HAP-1 (cell line): ENCODE results near the gene ZNF654.

Experiments used
- DNase-seq, 2 experiments: peaks; one replicate each; pipeline ENCODE4 v3.0.0-alpha.2; 2016 to 2020; ENCODE audit warnings: low spot score in 2 of 2
- H3K27me3 ChIP-seq: fragments of 250-450 bp; sonication (Bioruptor Pico); 2 replicates; pipeline ENCODE4 v1.5.1; 2020; ENCODE audit warnings: low read depth, mild to moderate bottlenecking, moderate library complexity
- H3K36me3 ChIP-seq: fragments of 250-450 bp; sonication (Bioruptor Pico); replicated peaks from 2 replicates; pipeline ENCODE4 v1.5.1; 2020; ENCODE audit warnings: mild to moderate bottlenecking
- H3K4me1 ChIP-seq: fragments of 250-450 bp; sonication (Bioruptor Pico); 2 replicates; pipeline ENCODE4 v1.5.1; 2020; ENCODE audit warnings: mild to moderate bottlenecking
- H3K4me3 ChIP-seq: fragments of 250-450 bp; sonication (Bioruptor Pico); 2 replicates; pipeline ENCODE4 v1.5.1; 2020; ENCODE audit warnings: mild to moderate bottlenecking, moderate library complexity
- H3K9me3 ChIP-seq: fragments of 250-450 bp; sonication (Bioruptor Pico); 2 replicates; pipeline ENCODE4 v1.5.1; 2020; ENCODE audit warnings: mild to moderate bottlenecking, moderate library complexity
- in situ Hi-C: fragments of 300-500 bp; cut with MboI; formaldehyde crosslinking; loops from 3 replicates; pipeline ENCODE4 v1.14.3; 2020; ENCODE audit warnings: low sequenced_read_pairs, inconsistent platforms, mixed read lengths

ZNF654 gene

DNA sequence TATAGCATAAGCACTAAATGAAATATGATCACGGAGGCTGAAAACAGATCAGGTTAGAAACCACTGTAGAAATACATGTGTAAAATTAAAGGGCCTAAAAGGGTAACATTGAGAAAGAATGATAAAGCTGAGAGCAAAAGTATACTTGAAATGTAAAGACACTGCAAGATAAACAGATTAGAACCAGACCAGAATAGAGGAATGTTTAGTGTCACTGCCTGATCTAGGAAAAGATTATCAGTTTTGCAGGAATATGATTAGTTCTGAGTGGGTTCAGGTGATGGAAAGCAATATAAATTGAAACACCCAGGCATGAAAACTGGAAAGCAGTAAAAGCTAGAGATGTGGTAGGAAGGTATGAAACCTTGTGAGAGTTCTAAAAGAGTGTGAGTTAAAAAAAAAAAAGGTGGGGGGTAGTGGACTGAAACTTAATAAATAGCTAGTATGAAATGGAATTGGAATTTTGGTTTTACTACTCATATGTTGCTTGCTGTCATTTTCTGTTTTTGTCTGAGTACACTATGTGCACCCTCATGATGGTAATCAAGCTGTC lies 74.7 kb downstream of the ZNF654 start:
- H3K27me3 ChIP-seq, result no peaks in the 10 kb centered on the region
- no peaks in the 10 kb centered on the region for H3K4me1 ChIP-seq
- H3K9me3 ChIP-seq, result no peaks in the 10 kb centered on the region
- H3K4me3 ChIP-seq, result no peak overlapping the region
- peaks cover 33% of the 10 kb centered on the region for H3K36me3 ChIP-seq
- no peak for DNase-seq
- in situ Hi-C loops, result no loop called here

DNA sequence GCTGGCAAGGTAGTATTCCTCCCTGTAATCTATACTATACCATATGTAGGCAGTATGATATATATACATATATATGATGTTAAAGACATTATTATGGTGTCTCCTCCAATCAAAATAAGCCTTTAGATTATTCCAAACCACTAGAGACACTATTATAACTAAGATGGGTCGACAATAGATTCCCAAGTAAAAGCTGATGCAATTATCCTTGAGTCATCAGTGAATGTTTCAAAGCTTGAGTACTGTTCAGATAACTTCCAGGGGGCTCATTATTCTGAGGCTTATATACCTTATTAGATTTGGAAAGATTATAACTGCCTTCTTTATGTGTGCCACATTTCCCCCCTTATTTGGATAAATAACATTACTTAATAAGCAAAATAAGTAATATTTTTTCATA lies 78.8 kb downstream of the ZNF654 start:
- no peaks in the 10 kb centered on the region for H3K27me3 ChIP-seq
- no peaks in the 10 kb centered on the region for H3K9me3 ChIP-seq
- no peak for DNase-seq
- peaks cover 12% of the 10 kb centered on the region for H3K4me1 ChIP-seq
- in situ Hi-C loops, result no loop called here
- H3K4me3 ChIP-seq, result no peak overlapping the region
- H3K36me3 ChIP-seq, result peaks cover 35% of the 10 kb centered on the region

DNA sequence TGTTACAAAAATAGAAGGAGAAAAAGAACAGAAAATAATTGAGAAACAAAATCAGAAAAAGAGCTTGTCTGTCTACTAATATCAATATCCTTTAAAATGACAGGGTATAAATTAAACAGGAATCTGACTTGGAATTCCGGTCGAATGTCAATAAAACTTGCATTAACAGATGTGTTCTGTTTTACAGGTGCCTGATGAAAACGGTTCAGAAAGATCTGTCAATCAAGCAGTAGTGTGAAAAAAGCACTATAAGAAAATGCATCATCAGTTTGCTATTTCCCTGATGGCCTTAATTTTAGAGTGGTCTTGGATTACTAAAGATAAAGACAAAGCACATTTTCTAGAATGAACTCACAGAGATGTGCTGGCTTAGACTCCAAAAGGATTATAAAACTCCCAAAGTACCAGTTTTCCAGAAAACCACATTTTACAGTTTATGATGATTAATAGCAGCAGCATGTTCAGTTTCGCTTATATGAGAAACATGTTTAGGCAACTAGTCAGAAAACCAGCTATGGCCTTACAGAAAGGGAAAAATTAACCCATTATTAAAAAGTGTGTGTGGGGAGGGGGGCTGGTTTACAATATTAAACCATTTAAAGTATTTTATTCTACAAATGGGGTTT lies 82.5 kb downstream of the ZNF654 start:
- no peaks in the 10 kb centered on the region for H3K9me3 ChIP-seq
- no peak overlapping the region for H3K4me3 ChIP-seq
- DNase-seq, result no peak
- peaks cover 16% of the 10 kb centered on the region for H3K4me1 ChIP-seq
- in situ Hi-C loops, result no loop called here
- H3K36me3 ChIP-seq, result peaks cover 31% of the 10 kb centered on the region
- H3K27me3 ChIP-seq, result no peaks in the 10 kb centered on the region

DNA sequence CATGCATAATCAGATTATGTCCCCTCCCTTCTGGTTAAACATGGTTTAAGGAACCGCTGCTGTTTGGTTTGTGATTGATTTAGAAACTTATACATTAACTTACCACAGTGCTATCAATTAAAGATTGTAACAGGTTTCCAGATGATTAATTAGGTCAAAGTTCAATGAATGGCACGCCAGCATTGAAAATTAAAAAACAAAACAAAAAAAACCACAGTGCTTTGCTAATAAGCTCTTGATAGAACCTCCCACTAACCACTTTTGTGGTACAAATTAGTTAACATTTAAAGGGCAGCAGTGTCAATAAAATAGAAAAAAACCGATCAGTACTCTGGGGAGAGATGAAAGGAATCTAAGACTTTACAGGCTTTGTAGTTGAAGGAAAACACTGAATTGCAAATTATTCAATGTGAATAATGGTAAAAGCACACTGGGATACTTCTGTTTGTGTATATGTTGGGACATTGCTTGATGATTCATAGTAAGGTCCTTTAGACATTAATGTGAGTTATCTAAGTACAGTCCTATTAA lies 83.1 kb downstream of the ZNF654 start:
- Histone ChIP-seq H3K4me3 (no peak overlapping the region), H3K4me1 (peaks cover 16% of the 10 kb centered on the region), H3K9me3 (no peaks in the 10 kb centered on the region), H3K36me3 (peaks cover 29% of the 10 kb centered on the region), H3K27me3 (no peaks in the 10 kb centered on the region)
- in situ Hi-C loops, result no loop called here
- peak in 1 of 2 experiments; percentile 76 for DNase-seq

DNA sequence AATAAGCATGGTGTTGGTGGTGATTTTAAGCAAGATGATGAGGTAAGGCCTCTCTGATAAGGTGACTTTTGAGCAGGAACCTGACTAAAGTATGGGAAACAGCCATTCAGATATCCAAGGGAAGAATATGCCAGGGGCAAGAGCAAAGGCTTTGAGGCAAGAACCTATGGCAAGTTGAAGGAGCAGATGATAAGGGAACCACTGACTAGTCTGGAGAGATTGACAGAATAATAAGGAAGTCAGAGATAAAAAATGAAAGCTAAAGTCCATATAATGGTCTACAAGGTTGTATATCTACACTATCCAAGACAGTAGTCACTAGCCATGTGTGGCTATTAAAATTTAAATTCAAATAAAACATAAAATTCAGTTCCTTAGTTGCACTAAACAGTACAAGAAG lies 88.2 kb downstream of the ZNF654 start:
- DNase-seq, result no peak
- Histone ChIP-seq H3K4me3 (no peak overlapping the region), H3K36me3 (no peaks in the 10 kb centered on the region), H3K9me3 (no peaks in the 10 kb centered on the region), H3K27me3 (no peaks in the 10 kb centered on the region), H3K4me1 (peaks cover 13% of the 10 kb centered on the region)
- in situ Hi-C loops, result no loop called here

DNA sequence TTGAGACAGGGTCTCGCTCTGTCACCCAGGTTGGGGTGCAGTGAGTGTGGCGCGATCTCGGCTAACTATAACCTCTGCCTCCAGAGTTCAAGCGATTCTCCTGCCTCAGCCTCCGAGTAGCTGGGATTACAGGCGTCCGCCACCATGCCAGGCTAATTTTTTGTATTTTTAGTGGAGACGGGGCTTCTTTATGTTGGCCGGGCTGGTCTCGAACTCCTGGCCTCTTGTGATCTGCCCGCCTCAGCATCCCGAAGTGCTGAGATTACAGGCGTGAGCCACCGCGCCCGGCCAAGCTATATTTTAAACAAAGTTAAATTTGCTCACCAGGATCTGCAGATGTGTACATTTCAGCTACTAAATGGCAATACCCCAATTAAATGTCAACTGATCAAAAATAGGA lies 89.6 kb downstream of the ZNF654 start:
- no peak for DNase-seq
- Histone ChIP-seq H3K4me1 (peaks cover 4% of the 10 kb centered on the region), H3K9me3 (no peaks in the 10 kb centered on the region), H3K4me3 (peak overlapping the region; percentile 79), H3K36me3 (peaks cover 7% of the 10 kb centered on the region), H3K27me3 (no peaks in the 10 kb centered on the region)
- in situ Hi-C loops, result no loop called here

DNA sequence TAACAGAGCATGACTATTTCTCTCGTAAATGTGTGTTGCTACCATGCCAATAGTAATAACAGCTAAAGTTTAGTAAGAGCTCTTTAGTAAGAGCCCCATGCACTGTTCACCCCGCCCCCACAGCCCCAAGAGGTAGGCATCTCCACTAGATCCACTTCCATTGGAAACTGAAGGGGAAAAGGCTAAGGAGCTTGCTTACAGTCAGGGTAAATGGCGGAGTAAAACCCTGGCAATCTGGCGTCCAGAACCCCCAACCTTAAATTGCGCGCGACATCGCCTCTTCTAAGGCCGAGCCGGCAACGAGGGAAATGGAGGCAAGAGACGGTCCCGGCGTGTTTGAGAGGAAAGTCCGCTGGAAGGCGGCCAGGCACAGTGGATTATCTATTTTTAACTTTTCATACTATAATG lies 90.0 kb downstream of the ZNF654 start:
- H3K27me3 ChIP-seq, result no peaks in the 10 kb centered on the region
- peaks cover 4% of the 10 kb centered on the region for H3K4me1 ChIP-seq
- in situ Hi-C loops, result no loop called here
- peaks cover 7% of the 10 kb centered on the region for H3K36me3 ChIP-seq
- H3K9me3 ChIP-seq, result no peaks in the 10 kb centered on the region
- H3K4me3 ChIP-seq, result peak overlapping the region; percentile 79
- peak; percentile 21 to 56 for DNase-seq

DNA sequence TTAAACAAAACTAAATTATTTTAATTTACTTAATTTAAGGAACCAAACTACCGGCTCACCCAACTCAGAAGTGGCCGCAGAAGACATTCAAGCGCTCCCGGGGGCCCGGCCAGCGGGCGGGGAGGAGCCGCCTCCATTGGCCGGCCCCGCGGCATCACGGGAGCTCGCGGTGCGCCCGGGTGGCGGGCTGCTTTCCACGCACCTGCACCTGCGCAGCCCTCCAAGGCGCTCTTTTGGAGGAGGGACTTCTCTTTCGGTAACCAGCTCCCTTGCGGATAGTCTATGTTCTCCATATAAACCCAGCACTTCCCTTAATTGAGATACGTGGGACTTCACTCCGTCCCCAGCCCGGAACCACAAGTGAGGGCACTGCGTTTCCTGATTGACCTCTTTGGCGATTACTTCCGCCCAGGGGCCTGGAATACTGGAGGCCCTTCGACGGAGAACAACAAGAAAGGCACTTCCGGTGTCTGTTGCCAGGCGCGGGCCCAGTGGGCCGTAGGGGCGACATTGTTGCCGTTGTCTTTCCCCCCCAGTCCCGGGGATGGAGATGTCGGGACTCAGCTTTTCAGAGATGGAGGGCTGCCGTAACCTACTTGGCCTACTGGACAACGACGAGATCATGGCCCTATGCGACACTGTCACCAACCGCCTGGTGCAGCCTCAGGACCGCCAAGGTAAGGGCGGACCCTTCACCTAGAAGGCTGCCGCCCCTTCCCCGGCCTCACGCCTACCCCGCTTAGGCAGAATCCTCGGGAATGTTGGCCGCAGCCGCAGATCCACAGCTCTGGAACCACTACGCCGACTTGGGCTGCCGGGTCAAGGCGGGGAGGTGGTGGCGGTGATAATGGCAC lies 90.7 kb downstream of the ZNF654 start, which contains the start of gene C3orf38:
TSS of gene C3orf38 (plus strand) at position 451 of the 854 bp plus-strand sequence. CDS start at position 545, 94 bp downstream.
- Histone ChIP-seq H3K4me1 (peaks cover 4% of the 10 kb centered on the region), H3K4me3 (peak within 1 kb of the TSS; percentile 79), H3K9me3 (no peaks in the 10 kb centered on the region), H3K36me3 (peaks cover 11% of the 10 kb centered on the region), H3K27me3 (no peaks in the 10 kb centered on the region)
- in situ Hi-C loops, result no loop called here
- DNase-seq, result peak; percentile 87 to 91

DNA sequence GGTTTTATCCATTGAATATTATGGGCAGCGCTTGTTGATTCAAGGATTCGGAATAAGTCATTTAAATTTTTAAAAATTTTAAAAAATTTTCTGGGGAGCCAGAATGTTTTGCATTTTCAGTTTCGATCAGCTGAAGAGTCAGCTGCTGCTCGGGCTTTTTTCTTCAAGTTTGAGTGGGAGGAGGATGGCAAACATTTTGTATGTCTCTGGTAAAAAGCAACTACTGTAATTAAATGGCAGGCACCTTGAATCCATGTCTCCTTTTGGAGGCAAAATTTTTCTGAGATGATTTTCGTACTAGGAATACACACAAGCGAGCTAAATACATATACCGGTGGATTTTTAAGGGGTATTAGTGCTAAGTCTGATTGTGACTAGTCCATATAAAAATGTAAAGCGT lies 91.3 kb downstream of the ZNF654 start:
- peak overlapping the region; percentile 79 for H3K4me3 ChIP-seq
- DNase-seq, result no peak
- no peaks in the 10 kb centered on the region for H3K27me3 ChIP-seq
- H3K36me3 ChIP-seq, result peaks cover 11% of the 10 kb centered on the region
- no peaks in the 10 kb centered on the region for H3K9me3 ChIP-seq
- in situ Hi-C loops, result no loop called here
- peaks cover 4% of the 10 kb centered on the region for H3K4me1 ChIP-seq

DNA sequence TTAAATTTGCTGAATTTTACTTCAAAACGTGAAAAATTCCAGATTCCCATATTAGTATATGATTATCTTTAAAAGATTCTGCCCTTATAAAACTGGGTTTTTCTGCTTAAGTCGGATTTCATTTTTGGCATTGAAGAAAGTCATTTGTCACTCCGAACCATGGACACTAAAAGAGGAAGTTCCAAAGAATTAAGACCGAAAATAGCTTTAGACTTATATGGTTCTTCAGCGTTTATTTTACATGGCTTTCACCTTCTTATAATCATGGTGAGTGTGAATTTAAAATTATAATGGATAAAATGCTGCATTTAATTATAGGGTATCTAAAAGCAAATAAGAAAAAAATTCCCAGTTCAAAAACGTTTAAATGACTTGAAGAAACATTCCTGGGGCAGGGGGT lies 91.8 kb downstream of the ZNF654 start:
- Histone ChIP-seq H3K4me3 (peak overlapping the region; percentile 79), H3K9me3 (no peaks in the 10 kb centered on the region), H3K27me3 (no peaks in the 10 kb centered on the region), H3K36me3 (peaks cover 15% of the 10 kb centered on the region), H3K4me1 (peaks cover 4% of the 10 kb centered on the region)
- in situ Hi-C loops, result no loop called here
- DNase-seq, result no peak

DNA sequence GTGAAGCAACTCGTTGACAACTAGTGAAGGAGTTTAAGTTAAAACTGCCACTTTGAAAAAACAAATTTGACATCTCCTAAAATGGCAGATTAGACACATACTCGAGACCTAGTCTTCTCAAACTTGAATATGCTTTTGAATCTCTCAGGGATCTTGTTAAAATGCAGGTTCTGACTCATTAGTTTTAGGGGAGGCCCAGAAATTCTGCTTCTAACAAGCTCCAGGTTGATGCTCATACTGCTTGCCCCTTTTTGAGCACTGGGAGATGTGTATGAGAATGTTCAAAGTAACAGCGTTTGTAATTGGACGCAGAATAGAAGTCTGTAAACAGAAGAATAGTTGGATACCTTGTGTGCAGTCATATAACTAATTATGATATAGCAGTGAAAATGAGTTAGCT lies 92.3 kb downstream of the ZNF654 start:
- peaks cover 21% of the 10 kb centered on the region for H3K36me3 ChIP-seq
- in situ Hi-C loops, result no loop called here
- peaks cover 4% of the 10 kb centered on the region for H3K4me1 ChIP-seq
- no peaks in the 10 kb centered on the region for H3K9me3 ChIP-seq
- H3K4me3 ChIP-seq, result peak overlapping the region; percentile 79
- no peaks in the 10 kb centered on the region for H3K27me3 ChIP-seq
- no peak for DNase-seq

DNA sequence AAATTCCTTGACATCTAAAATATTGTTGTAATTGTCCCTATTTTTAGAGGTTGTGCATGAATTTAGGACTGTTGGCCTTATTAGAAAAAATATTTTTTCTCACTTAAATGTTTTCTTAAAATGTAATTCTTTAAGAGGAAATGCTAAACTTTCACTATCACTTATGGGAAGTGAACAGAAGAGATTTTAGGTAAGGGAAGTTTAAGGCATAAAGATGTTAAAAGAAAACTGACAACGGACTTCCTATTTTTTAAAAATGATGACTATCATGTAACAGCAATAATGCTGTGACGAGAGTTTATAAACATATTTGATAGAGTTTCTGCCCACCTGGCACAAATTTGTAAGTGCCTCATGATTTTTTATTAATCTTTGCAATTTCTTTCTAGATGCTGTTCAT lies 93.8 kb downstream of the ZNF654 start:
- Histone ChIP-seq H3K4me1 (peaks cover 11% of the 10 kb centered on the region), H3K9me3 (no peaks in the 10 kb centered on the region), H3K27me3 (no peaks in the 10 kb centered on the region), H3K4me3 (no peak overlapping the region), H3K36me3 (peaks cover 35% of the 10 kb centered on the region)
- no peak for DNase-seq
- in situ Hi-C loops, result no loop called here

DNA sequence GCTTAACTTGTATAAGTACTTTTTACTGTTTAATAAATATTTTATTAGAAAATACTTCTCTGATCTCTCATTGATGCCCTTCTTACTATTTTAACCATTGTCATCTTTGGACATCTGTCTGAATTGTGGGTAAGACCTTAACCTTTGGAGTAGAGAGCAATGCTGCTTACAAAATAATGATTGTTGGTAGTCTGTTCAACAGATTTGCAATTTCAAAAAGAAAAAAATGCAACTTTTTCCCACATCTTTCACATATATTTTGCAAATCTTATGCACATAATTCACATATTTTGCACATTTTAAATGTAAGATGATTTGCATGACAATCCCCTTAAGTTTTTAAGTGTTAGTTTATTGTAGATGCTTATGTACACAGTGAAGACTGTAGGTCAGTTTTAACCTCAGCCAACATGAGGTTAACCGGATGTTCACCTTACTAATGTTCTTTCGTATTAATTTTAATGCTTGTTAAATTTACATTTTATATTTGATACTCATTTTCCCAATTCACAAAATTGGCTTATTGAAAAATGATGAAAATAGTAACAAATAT lies 107.4 kb downstream of the ZNF654 start:
- no peak for DNase-seq
- Histone ChIP-seq H3K4me3 (no peak overlapping the region), H3K4me1 (peaks cover 5% of the 10 kb centered on the region; the same call in 1 of the 2 replicates), H3K27me3 (no peaks in the 10 kb centered on the region), H3K36me3 (no peaks in the 10 kb centered on the region; the same call in 1 of the 2 replicates), H3K9me3 (no peaks in the 10 kb centered on the region)
- in situ Hi-C loops, result no loop called here
